PC-9 (cell line): Measurements from ENCODE around the gene PAFAH1B1. TPM values are rescaled to one million over a fixed set of nuclear protein-coding genes. Genes with fewer than 3 reads are reported as not detected.
"Not testable (repeated sequence)": the region's sequence is repeated elsewhere in the genome, so short reads cannot be mapped to it uniquely, and the experiment has no call there.

ENCODE experiments used
- BruUV-seq: library from RNA; stranded (reverse); fragments of 400-500 nt; replicated peaks from 2 replicates; lab custom pipeline; 2021; lab: Mats Ljungman, UMichigan
- CTCF ChIA-PET: fragments of 300-600 bp; sonication (Branson Sonifier 250); formaldehyde crosslinking; loops from one replicate; lab custom pipeline; 2022; ENCODE audit warnings: antibody characterized with exemption; lab: Charles Lee
- POLR2A ChIA-PET: fragments of 300-600 bp; sonication (Branson Sonifier 250); formaldehyde crosslinking; loops from one replicate; lab custom pipeline; 2022; ENCODE audit warnings: antibody characterized with exemption; ENCODE audit not compliant: unreplicated experiment; lab: Charles Lee
- DNase-seq, 2 experiments: peaks; one replicate each; pipeline versions ENCODE4 v3.0.0 to v3.0.0-alpha.2; 2015 to 2022; ENCODE audit warnings: mixed read lengths in 1 of 2
- H2AFZ ChIP-seq: fragments of 200-600 bp; sonication (generic); 2 replicates; pipeline ENCODE4 v1.8.1; 2017; ENCODE audit warnings: antibody characterized with exemption
- H3F3A ChIP-seq: fragments of 200-600 bp; sonication (generic); 2 replicates; pipeline ENCODE4 v1.8.1; 2017; ENCODE audit warnings: antibody characterized with exemption, mild to moderate bottlenecking, low read depth; ENCODE audit not compliant: insufficient read depth
- H3K27ac ChIP-seq: fragments of 200-600 bp; sonication (generic); 2 replicates; pipeline ENCODE4 v1.6.1; 2016; ENCODE audit warnings: mixed run types
- H3K27me3 ChIP-seq: fragments of 200-600 bp; sonication (generic); 2 replicates; pipeline ENCODE4 v1.6.1; 2016; ENCODE audit warnings: low read depth, mixed run types; ENCODE audit not compliant: insufficient read depth
- H3K36me3 ChIP-seq: fragments of 200-600 bp; sonication (generic); 2 replicates; pipeline ENCODE4 v1.6.1; 2016; ENCODE audit warnings: low read depth, mixed run types
- H3K4me1 ChIP-seq: fragments of 200-600 bp; sonication (generic); replicated peaks from 2 replicates; pipeline ENCODE4 v1.6.1; 2016; ENCODE audit warnings: mixed run types; ENCODE audit not compliant: insufficient read depth
- H3K4me2 ChIP-seq: fragments of 200-600 bp; sonication (generic); 2 replicates; pipeline ENCODE4 v1.6.1; 2017; ENCODE audit warnings: mixed run types
- H3K4me3 ChIP-seq: fragments of 200-600 bp; sonication (generic); 2 replicates; pipeline ENCODE4 v1.6.1; 2016; ENCODE audit warnings: mixed run types
- H3K79me2 ChIP-seq: fragments of 200-600 bp; sonication (generic); 2 replicates; pipeline ENCODE4 v1.6.1; 2017; ENCODE audit warnings: low read depth, mixed run types
- H3K9me2 ChIP-seq: fragments of 200-600 bp; sonication (generic); 2 replicates; pipeline ENCODE4 v1.8.1; 2017; ENCODE audit warnings: mild to moderate bottlenecking; ENCODE audit not compliant: insufficient read depth
- H3K9me3 ChIP-seq: fragments of 200-600 bp; sonication (generic); 2 replicates; pipeline ENCODE4 v1.8.1; 2016; ENCODE audit warnings: low read depth; ENCODE audit not compliant: insufficient read depth
- H4K20me1 ChIP-seq: fragments of 200-600 bp; sonication (generic); 2 replicates; pipeline ENCODE4 v1.8.1; 2017; ENCODE audit not compliant: insufficient read depth
- EZH2 ChIP-seq: fragments of 200-600 bp; sonication (generic); IDR thresholded peaks from 2 replicates; pipeline ENCODE4 v1.8.0; 2017; ENCODE audit warnings: antibody characterized with exemption, low read depth
- intact Hi-C: fragments of 100-400 bp; cut with micrococcal nuclease; formaldehyde crosslinking; loops from one replicate; pipeline ENCODE4 v1.10.0; 2022; ENCODE audit not compliant: unreplicated experiment
- total RNA-seq: library from RNA; stranded (reverse); gene quantifications from 2 replicates; pipeline ENCODE4 v1.2.3, GENCODE V29; 2021
- TF ChIP-seq, protein P1 (sequence below): fragments of 200-600 bp; sonication (generic); conservative IDR thresholded peaks from 2 replicates; pipeline ENCODE4 v1.6.1; 2017; ENCODE audit warnings: mixed run types, antibody characterized with exemption, mild to moderate bottlenecking, moderate library complexity

Gene PAFAH1B1
- total RNA-seq, 1 experiment from 2014 or later: 152 TPM

DNA sequence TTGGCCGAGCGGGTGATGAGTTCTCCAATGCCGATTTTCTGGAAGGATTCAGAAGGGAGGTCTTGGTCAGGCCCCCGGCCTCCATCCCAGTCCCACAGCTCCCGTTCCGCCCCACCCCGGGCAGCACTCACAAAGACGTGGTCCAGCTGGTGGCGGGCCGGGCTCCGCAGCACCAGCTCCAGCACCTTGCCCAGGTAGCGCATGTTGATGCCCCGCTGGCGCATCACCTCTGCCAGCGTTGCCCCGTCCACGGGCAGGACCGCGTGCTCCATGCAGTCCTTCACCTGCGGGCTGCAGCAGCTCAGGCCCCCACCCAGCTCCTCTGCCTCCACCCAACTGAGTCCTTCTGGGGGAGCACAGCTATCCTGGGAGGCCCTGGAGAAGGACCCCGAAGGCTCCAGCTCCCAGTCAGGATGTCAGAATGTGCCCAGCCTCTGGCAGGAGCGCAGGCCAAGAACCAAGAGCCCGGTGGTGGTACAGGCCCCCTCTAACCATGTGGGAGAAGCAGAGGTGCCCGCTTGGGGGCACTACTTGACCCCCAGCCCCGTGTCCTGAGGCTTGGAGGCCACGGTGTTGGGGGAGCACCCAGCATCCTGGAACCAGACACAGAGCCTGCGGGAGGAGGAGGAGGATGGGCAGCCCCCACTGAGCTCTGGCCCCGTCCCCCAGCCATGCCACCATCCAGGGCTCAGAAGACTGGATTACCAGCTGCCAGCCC lies 101.9 kb downstream of the PAFAH1B1 start:
- Histone ChIP-seq H3K27ac (no peak overlapping the region), H3K27me3 (no peaks in the 10 kb centered on the region), H2AFZ (no peak overlapping the region), H3K9me2 (no peaks in the 10 kb centered on the region), H3F3A (peaks cover 8% of the 10 kb centered on the region; the same call in 1 of the 2 replicates), H3K4me1 (no peaks in the 10 kb centered on the region), H3K36me3 (peaks cover 11% of the 10 kb centered on the region; the same call in 1 of the 2 replicates), H3K4me2 (no peak overlapping the region), H3K4me3 (no peak overlapping the region), H3K79me2 (no peaks in the 10 kb centered on the region), H4K20me1 (peaks cover 39% of the 10 kb centered on the region), H3K9me3 (no peaks in the 10 kb centered on the region)
- CTCF ChIA-PET: no interaction called here
- BruUV-seq: no TSS peak
- intact Hi-C loops: no loop called here
- DNase-seq: no peak
- TF ChIP-seq, protein P1, sequence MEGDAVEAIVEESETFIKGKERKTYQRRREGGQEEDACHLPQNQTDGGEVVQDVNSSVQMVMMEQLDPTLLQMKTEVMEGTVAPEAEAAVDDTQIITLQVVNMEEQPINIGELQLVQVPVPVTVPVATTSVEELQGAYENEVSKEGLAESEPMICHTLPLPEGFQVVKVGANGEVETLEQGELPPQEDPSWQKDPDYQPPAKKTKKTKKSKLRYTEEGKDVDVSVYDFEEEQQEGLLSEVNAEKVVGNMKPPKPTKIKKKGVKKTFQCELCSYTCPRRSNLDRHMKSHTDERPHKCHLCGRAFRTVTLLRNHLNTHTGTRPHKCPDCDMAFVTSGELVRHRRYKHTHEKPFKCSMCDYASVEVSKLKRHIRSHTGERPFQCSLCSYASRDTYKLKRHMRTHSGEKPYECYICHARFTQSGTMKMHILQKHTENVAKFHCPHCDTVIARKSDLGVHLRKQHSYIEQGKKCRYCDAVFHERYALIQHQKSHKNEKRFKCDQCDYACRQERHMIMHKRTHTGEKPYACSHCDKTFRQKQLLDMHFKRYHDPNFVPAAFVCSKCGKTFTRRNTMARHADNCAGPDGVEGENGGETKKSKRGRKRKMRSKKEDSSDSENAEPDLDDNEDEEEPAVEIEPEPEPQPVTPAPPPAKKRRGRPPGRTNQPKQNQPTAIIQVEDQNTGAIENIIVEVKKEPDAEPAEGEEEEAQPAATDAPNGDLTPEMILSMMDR: no peak
- no peak for TF ChIP-seq EZH2
- POLR2A ChIA-PET: no interaction called here

GRCh38 chr17:2695961-2696760 lies 102.7 kb downstream of the PAFAH1B1 start:
- Histone ChIP-seq H3K27ac (no peak overlapping the region), H3F3A (peaks cover 8% of the 10 kb centered on the region; the same call in 1 of the 2 replicates), H3K4me1 (no peaks in the 10 kb centered on the region), H3K36me3 (peaks cover 11% of the 10 kb centered on the region; the same call in 1 of the 2 replicates), H3K9me2 (no peaks in the 10 kb centered on the region), H3K27me3 (no peaks in the 10 kb centered on the region), H3K9me3 (no peaks in the 10 kb centered on the region), H2AFZ (no peak overlapping the region), H4K20me1 (peaks cover 32% of the 10 kb centered on the region), H3K4me2 (no peak overlapping the region), H3K4me3 (no peak overlapping the region), H3K79me2 (no peaks in the 10 kb centered on the region)
- ChIA-PET CTCF (no interaction called here), POLR2A (no interaction called here)
- intact Hi-C loops: no loop called here
- no peak for TF ChIP-seq EZH2
- no TSS peak for BruUV-seq
- DNase-seq: no peak

- H3K4me2 ChIP-seq: no peak overlapping the region
- no peaks in the 10 kb centered on the region for H3K9me2 ChIP-seq
- H3K27me3 ChIP-seq: no peaks in the 10 kb centered on the region
- no peaks in the 10 kb centered on the region for H3K9me3 ChIP-seq
- no peaks in the 10 kb centered on the region for H3K79me2 ChIP-seq
- peaks cover 14% of the 10 kb centered on the region for H3K36me3 ChIP-seq
- POLR2A ChIA-PET: no interaction called here
- peaks cover 33% of the 10 kb centered on the region for H4K20me1 ChIP-seq
- BruUV-seq: no TSS peak
- no peaks in the 10 kb centered on the region for H3K4me1 ChIP-seq
- no peak overlapping the region for H3K27ac ChIP-seq
- intact Hi-C loops: no loop called here
- TF ChIP-seq, protein P1: no peak
- no peak for TF ChIP-seq EZH2
- H2AFZ ChIP-seq: no peak overlapping the region
- peaks cover 8% of the 10 kb centered on the region; the same call in 1 of the 2 replicates for H3F3A ChIP-seq
- H3K4me3 ChIP-seq: no peak overlapping the region
- no peak for DNase-seq
- CTCF ChIA-PET: no interaction called here
Measured at GRCh38 chr17:2697611-2698162, 104.2 kb downstream of the PAFAH1B1 start.

GRCh38 chr17:2699216-2699805 lies 105.9 kb downstream of the PAFAH1B1 start:
- CTCF ChIA-PET, H3K9me3 ChIP-seq, H3K9me2 ChIP-seq, H3K4me3 ChIP-seq, intact Hi-C loops, H3K79me2 ChIP-seq, H2AFZ ChIP-seq, H3K27me3 ChIP-seq, H3K4me1 ChIP-seq, DNase-seq, H3K4me2 ChIP-seq, H3F3A ChIP-seq, H3K27ac ChIP-seq, POLR2A ChIA-PET: not testable (repeated sequence)
- Histone ChIP-seq H4K20me1 (peaks cover 44% of the 10 kb centered on the region), H3K36me3 (peaks cover 19% of the 10 kb centered on the region)
- TSS peak; percentile 11 for BruUV-seq
